ENCODE data around the gene HSD17B11. TPM values are rescaled to one million over a fixed set of nuclear protein-coding genes. Genes with fewer than 3 reads are reported as not detected.
"Not testable (repeated sequence)": the region's sequence is repeated elsewhere in the genome, so short reads cannot be mapped to it uniquely, and the experiment has no call there.

Gene HSD17B11
- total RNA-seq, 1 experiment from 2014 or later = 13.5 TPM

DNA sequence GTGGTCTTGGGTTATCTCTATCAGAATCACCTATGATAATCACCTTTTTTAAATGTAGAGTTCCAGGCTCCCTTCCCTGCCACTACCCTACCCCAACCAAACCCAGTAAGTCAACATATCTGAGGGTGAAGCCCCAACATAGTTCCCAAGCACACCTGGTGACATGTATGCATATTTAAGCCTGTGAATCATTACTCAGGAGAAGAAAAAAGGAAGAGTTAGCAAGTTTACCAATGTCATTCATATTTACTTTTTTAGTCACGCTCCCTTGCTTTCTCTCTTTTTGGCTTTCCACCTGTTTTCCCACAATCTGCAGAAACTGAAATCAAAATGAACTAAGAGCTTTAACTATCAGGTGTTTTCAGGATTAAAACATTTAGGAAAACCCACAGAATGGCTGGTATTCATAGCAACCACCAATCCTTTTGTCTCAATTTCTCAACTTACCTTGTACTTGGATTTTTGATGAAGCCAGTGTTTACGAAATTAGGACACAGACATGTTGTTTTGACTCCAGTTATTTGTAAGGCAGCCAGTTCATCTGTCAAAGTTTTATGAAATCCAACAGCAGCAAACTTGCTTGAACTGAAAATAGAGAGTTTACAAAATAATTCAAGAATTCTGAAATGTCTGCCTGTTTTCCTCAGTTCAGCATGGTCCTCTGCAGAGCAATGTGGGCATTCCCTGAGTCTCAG, 34.0 kb downstream of the HSD17B11 start:
- no peak for DNase-seq (ENCODE audit: low read depth)

GRCh38 chr4:87354168-87355102, 36.6 kb downstream of the HSD17B11 start:
- peak; percentile 2 for DNase-seq (ENCODE audit: low read depth)

- peak; percentile 8 for DNase-seq (ENCODE audit: low read depth)
Observed at GRCh38 chr4:87353592-87353991, 37.4 kb downstream of the HSD17B11 start.

GRCh38 chr4:87345139-87345538, 45.8 kb downstream of the HSD17B11 start:
- no peak for DNase-seq (ENCODE audit: low read depth)

DNA sequence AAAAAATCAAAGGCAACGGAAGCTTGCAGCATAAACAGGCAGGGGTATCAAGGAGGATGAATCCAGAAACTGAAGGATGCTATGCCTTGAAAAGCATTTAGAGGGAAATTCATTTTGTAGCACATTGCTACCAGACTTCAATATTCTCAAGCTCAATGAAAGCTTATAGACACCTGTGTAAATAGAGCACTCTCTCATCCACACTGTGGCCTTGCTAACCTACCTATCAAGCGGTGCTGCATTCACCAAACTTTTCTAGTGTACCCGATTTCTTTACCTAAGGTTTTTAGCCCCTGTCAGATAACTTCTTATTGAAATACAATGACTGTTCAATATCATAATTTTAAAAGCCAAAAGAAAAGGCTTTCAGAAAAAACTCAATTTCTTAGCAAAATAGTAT, 48.1 kb downstream of the HSD17B11 start:
- no peak for DNase-seq (ENCODE audit: low read depth)

GRCh38 chr4:87341954-87342635, 48.9 kb downstream of the HSD17B11 start:
- DNase-seq (ENCODE audit: low read depth) = peak; percentile 63

DNA sequence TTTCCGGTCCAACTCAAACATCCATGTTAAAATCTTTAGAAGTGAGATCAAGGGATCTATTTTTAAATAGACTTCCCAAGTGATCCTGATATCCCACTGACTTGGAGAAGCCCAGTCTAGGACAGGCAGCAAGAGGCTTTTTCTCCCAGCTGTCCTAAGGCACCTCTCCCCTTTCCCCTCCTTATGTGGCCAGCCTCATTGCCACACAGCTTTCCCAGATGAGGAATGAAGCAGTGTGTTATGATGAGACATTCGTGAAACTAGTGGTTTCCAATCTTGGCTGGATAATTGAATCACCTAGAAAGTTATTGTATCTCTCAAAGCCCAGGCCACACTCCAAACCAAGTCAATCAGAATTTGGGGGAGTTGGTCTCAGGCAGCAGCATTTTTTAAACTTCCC, 51.5 kb downstream of the HSD17B11 start:
- no peak for DNase-seq (ENCODE audit: low read depth)

GRCh38 chr4:87337361-87337760, 53.6 kb downstream of the HSD17B11 start:
- no peak for DNase-seq (ENCODE audit: low read depth)

- no peak for DNase-seq (ENCODE audit: low read depth)
Observed at GRCh38 chr4:87333267-87333666, 57.7 kb downstream of the HSD17B11 start.

DNA sequence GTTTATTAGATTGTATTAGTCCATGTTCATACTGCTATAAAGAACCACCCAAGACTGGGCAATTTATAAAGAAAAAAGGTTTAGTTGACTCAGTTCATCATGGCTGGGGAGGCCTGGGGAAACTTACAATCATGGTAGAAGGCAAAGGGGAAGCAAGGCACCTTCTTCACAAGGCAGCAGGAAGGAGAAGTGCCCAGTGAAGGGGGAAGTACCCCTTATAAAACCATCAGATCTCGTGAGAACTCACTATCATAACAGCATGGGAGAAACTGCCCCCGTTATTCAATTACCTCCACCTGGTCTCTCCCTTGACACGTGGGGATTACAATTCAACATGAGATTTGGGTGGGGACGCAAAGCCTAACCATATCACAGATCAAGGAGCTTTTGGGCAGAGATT, 60.2 kb downstream of the HSD17B11 start:
- no peak for DNase-seq (ENCODE audit: low read depth)

- DNase-seq (ENCODE audit: low read depth) = no peak
Observed at GRCh38 chr4:87327136-87327535, 63.9 kb downstream of the HSD17B11 start.

- DNase-seq (ENCODE audit: low read depth) = no peak
Observed at GRCh38 chr4:87326460-87326859, 64.5 kb downstream of the HSD17B11 start.

DNA sequence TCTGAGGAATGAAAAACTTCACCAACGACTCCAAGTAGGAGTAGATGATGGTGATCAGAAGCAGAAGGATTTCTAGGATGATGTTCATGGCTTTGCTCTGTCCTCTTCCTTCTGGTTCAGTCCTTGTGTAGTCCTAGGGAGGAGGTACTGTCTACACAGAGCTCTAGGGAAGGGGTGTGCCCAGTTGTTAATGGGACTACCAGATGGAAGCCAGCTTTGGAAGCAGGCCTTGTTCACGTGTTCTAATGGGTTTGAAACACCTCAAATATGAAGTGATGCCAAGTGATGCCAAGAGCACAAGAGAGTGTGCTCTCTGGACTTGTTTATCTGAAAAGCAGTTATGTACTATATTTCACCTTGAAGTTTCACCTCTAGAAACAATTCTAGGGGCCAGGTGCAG, 68.2 kb downstream of the HSD17B11 start, which contains the start of gene HSD17B13:
Gene HSD17B13, minus strand, starts transcription at position 129 of the 400 bp plus-strand sequence. Its CDS starts 41 bp downstream, at position 88.
- DNase-seq (ENCODE audit: low read depth) = no peak

GRCh38 chr4:87321888-87322287, 69.1 kb downstream of the HSD17B11 start:
- DNase-seq (ENCODE audit: low read depth) = no peak

GRCh38 chr4:87317527-87317926, 73.5 kb downstream of the HSD17B11 start:
- DNase-seq (ENCODE audit: low read depth) = no peak

- no peak for DNase-seq (ENCODE audit: low read depth)
Observed at GRCh38 chr4:87316961-87317360, 74.0 kb downstream of the HSD17B11 start.

GRCh38 chr4:87315000-87315399, 76.0 kb downstream of the HSD17B11 start:
- not testable (repeated sequence) for DNase-seq (ENCODE audit: low read depth)

GRCh38 chr4:87313756-87314155, 77.2 kb downstream of the HSD17B11 start:
- DNase-seq (ENCODE audit: low read depth) = no peak

DNA sequence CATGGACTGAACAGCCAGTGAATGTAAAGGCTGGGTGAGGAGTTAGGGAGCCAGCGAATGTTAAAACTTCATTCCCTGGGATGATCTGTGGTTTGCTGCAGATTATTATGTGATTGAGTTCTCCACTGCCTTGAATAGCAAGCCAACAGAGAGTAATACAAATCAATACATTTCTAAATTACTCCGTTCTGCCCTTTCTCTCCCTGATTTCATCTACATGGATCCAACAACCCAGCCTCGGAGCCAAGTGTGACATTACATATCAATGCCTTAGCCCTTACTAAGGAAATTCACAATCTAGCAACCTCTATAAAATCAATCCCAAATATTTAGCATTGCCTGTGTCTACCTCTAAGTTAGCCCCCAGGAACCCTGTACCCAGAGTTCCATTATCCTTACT, 79.3 kb downstream of the HSD17B11 start:
- no peak for DNase-seq (ENCODE audit: low read depth)

DNA sequence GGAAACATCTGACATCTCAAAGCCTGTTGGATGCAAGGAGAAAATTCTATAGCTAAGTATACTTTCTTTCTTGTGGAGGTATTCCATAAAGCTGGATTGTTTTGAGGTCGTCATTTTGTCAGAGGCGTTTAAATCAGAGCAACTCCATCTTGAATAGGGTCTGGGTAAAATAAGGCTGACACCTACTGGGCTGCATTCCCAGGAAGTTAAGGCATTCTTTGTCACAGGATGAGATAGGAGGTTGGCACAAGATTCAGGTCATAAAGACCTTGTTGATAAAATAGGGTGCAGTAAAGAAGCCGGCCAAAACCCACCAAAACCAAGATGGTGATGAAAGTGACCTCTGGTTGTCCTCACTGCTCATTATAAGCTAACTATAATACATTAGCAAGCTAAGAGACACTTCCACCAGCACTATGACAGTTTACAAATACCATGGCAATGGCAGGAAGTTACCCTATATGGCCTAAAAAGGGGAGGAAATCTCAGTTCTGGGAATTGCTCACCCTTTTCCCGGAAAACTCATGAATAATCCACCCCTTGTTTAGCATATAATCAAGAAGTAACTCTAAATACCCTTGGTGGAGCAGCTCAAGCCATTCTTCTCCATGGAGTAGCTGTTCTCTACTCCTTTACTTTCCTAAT, 80.2 kb downstream of the HSD17B11 start:
- DNase-seq (ENCODE audit: low read depth) = no peak

GRCh38 chr4:87309625-87310024, 81.4 kb downstream of the HSD17B11 start:
- DNase-seq (ENCODE audit: low read depth) = no peak

DNA sequence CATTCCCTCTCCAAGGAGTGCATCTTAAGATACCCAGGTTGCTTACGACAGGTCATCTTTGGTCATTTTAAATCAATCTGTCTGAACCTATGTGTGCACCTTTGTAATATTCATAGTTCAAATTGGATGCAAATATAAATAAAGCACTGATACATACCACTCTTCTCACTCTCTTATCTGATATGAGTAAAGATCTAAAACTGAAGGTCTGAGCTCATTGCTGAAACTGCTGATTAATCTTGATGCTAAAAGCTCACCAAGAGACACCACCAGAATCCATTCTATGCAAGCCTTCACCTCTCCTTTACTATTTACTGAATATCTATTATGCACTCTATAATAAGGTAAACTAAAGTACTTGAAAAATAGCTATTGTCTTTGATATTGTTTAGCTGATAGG, 84.9 kb downstream of the HSD17B11 start:
- DNase-seq (ENCODE audit: low read depth) = no peak
